Renal cortical epithelial cell (primary cell): ENCODE results near the gene TNFRSF6B. TPM values are rescaled to one million over a fixed set of nuclear protein-coding genes. Genes with fewer than 3 reads are reported as not detected.
A peak's percentile ranks its signal among the peaks of the same experiment; 100 is the strongest.

Source experiments
- DNase-seq: peaks from one replicate; pipeline ENCODE4 v3.0.0-alpha.2; 2011; ENCODE audit warnings: low read depth
- total RNA-seq: library from RNA; depleted of rRNA; stranded (reverse); fragments of >200 nt; gene quantifications from 2 replicates; pipeline ENCODE4 v1.2.3, GENCODE V29; 2014

Gene TNFRSF6B
- total RNA-seq, 1 donor from 2014 or later, result 10.8 TPM

GRCh38 chr20:63696306-63696627, 185 bp upstream of the TNFRSF6B start:
- peak; percentile 63 for DNase-seq

GRCh38 chr20:63697357-63697867, 960 bp downstream of the TNFRSF6B start:
- no peak for DNase-seq

DNA sequence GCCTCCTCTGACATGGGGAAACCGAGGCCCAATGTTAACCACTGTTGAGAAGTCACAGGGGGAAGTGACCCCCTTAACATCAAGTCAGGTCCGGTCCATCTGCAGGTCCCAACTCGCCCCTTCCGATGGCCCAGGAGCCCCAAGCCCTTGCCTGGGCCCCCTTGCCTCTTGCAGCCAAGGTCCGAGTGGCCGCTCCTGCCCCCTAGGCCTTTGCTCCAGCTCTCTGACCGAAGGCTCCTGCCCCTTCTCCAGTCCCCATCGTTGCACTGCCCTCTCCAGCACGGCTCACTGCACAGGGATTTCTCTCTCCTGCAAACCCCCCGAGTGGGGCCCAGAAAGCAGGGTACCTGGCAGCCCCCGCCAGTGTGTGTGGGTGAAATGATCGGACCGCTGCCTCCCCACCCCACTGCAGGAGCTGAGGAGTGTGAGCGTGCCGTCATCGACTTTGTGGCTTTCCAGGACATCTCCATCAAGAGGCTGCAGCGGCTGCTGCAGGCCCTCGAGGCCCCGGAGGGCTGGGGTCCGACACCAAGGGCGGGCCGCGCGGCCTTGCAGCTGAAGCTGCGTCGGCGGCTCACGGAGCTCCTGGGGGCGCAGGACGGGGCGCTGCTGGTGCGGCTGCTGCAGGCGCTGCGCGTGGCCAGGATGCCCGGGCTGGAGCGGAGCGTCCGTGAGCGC, 1.6 kb downstream of the TNFRSF6B start:
- no peak for DNase-seq

DNA sequence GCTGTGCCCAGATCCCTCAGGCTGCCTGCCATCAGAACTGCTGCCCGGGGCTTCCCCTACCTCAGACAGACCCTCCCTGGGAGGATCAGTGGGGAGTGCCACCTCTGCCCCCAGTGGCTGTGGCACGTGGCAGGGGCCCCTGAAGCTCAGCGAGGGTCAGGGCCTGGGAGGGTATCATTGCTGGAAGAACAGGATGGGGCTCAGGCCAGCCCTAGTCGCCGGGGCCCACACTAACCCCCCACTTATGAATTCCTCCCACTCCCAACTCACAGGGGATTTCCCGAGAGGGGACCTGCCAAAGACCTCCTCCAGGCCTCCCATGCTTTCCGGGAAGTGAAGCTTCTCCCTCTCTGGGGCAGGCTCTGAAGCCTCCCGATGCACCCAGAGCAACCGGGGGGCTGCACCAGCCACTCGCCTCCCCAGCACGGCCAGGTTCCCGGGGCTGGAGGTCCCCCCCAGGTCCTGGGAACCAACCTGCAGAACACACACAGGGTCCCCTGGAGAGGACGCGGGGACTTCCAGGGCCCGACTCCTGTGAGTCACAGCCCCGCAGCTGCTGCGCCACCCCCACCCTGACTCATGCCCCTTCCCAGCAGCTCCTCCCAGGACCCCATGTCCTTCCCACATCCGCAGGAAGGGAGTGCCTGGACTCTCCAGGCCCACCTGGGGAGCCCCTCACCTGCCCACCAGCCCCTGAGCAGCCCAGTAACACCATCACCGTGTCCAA, 2.5 kb downstream of the TNFRSF6B start:
- DNase-seq, result peak; percentile 88

DNA sequence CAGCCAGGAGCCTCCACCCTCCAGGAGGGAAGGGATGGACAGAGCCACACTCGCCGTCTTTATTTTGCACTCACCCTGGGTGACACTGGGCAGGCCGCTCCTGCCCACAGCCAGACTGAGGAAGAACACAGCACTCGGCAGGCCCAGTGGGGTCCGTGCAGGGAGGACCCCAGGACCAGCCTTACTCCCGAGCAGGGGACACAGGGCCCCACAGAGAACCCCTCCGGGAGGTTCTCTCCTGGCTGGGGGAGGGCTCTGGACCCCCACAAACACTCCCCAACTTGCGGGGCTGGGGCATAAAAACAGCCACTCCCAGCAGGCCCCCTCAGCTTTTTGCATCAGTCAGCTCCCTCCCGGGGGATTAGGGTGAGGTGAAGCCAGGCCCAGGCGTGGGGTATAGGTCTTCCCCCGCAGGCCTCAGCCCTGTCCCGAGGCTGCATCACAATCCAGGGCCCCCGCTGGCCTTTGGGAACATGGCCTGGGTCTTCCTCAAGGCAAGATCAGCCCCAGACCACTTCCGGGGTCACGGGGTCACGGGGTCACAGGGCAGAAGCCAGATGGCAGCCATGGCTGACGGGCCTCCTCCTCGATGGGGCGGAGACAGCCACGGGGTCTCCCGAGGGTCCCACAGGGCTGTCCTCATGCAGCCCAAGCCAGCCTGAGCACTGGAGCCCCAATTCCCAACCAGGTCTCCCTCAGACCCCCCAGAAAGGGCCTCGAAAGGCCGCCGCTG, 3.2 kb downstream of the TNFRSF6B start:
- DNase-seq, result no peak

DNA sequence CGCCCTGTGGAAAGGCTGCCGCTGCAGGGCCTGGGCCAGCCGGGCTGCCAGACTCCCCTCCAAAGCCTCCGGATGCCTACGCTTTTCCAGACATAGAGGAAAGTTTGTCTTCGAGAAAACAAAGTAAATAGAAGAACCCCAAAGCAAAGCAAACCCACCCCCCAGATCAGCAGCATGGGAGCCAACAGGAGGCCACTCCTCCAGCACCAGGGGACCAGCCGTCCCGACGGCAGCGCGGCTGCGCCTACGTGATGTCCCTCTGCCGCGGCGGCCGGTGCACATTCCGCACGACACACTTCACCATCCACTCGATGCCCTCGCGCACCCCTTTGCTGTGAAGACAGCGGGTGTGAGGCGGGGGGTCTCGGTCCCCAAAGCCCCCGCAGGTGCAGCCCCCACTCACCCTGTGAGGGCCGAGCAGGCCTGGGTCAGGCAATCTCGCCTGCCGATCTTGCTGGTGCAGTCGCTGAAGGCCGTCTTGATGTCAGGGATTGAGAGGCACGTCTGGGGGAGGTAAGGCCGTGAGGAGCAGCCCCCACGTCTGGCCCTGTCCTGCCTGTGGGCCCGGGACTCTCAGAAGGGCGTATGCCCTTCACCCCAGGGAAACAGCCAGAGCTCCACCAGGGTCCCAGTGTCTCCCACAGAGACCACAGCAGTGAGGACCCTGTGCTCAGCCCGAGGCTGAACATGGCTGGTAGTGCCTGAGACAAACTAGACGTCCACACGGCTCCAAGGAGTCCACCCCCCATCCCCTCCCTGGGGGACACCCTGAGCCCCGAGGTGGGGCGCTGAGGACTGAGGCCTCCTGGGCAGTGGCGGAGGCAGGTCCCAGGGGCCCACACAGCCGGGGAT, 4.0 kb downstream of the TNFRSF6B start:
- DNase-seq, result no peak

DNA sequence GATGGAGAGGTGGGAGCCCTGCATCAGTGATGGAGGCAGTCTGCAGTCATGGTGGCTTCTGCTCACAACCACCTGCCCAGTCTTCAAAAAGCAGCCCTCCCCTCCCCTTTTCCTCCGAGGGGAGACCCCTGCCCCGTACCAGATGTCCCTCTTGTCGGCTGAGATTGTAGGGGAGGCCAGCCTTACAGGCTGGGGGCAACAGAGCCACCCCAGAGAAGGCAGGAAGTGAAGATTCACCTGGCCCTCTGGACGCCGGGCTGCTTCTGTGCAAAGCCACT, 4.5 kb downstream of the TNFRSF6B start:
- no peak for DNase-seq

DNA sequence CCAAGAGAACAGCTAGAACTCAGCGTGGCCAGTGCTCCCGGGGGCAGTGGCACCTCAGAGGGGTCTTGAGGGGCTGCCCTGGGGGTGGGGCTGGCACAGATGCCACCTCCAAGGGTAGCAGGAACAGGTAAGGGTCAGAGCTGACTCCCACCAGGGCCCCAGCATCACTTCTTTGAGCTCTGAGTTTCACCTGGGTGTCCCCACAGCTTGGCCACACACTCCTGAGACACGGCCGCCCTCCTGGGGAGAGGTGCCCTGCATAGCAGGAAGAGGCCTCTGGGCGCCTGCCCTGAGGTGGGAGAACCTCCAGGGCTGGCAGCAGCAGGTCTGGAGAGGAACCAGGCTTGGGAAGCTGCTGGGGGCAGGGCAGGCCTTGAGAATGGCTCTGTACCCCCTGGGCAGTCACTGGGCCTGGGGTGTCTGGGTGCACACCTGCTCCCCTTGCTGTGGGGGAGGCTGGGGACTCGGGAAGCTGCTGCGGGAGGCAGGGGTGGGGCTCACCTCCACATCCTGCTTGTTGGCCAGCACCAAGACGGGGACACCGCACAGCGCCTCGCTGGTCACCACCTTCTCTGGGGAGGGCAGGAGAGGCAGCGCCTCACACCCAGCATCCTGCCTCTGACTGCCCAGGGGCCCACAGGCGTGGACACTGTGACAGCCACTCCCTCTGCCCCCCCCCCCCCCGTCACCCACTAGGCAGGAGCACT, 5.0 kb downstream of the TNFRSF6B start:
- DNase-seq, result no peak

DNA sequence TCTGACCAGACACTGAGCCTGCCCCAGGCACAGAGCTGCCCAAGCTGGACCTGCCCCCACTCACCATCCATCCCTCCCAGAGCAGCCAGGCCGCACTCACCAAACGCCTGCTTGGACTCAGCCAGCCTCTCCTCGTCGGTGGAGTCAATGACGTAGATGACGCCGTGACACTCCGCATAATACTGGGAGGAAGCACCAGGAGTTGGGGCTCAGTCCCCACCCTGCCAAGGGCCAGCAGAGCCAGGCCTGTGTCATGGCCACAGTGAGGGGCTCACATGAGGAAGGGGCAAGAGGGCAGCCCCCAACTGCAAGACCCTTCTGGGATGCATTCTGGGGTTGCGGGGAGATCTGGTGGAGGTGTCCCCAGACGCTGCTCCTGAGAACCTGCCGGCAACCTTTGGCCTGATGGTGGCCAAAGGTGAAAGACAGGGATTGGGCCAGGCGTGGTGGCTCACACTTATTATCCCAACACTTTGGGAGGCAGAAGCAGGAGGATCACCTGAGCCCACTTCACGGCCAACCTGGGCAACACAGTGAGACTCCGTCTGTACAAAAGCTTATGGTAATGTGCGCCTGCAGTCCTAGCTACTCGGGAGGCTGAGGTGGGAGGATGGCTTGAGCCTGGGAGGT, 5.7 kb downstream of the TNFRSF6B start:
- no peak for DNase-seq

GRCh38 chr20:63702751-63703470, 6.5 kb downstream of the TNFRSF6B start:
- no peak for DNase-seq

DNA sequence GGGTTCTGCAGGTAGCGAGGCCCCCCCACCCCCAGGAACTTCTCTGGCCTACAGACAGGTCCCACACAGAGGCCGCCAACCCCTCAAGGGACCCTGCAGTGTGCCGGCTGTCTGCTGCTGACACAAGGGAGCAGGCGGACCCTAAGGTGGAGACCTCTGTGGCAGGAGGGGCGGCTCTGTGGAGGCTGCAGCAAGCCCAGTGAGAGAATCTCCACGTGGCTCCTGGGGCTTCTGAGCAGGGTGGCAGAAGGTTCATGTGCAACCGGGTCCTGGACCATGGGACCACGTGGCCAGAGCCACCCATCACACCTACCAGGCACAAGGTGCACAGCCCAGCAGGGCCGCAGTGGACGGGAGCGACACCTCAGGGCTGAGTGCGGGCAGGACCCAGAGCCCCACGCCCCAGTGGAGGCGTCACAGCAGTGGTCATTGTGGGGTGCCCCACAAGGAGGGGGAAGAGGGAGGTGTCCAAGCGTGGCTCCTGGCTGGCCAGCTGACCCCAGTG, 7.1 kb downstream of the TNFRSF6B start:
- no peak for DNase-seq

DNA sequence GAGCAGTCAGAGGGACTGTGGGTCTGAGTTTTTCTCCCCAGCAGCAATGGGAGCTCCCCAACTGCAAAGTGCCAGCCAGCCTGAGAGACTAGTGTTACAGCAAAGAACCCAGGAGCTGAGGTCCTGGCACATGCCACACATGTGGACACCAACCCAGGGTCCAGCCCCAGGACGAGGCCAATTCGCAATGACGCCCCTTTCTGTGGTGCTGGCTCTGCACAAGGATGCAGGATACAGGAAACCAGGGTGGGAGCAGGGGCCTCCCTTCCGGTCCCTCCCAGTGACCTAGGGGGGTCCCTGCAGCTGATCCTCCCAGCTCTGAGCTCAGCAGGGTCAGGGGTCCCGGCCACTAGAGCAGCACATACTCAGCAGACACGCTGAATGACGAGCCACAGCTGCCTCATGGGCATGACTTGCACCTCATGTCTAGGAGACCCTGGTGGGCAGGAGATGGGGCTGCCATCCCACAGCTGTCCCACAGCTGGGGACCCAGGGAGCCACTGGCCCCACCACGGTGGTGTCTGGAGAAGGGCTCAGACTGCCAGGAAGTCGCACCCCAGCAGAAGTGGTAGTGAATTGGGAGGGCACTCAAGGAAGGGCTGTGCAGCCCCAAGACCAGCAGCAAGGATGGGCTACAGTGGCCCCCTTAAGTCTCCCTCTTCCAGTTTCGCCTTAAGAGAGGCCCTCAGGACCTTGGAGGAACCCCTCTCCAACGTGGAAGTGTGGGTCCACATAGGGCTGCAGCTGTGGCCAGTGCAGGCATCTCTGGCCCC, 7.7 kb downstream of the TNFRSF6B start:
- no peak for DNase-seq

GRCh38 chr20:63704749-63705117, 8.3 kb downstream of the TNFRSF6B start:
- no peak for DNase-seq

DNA sequence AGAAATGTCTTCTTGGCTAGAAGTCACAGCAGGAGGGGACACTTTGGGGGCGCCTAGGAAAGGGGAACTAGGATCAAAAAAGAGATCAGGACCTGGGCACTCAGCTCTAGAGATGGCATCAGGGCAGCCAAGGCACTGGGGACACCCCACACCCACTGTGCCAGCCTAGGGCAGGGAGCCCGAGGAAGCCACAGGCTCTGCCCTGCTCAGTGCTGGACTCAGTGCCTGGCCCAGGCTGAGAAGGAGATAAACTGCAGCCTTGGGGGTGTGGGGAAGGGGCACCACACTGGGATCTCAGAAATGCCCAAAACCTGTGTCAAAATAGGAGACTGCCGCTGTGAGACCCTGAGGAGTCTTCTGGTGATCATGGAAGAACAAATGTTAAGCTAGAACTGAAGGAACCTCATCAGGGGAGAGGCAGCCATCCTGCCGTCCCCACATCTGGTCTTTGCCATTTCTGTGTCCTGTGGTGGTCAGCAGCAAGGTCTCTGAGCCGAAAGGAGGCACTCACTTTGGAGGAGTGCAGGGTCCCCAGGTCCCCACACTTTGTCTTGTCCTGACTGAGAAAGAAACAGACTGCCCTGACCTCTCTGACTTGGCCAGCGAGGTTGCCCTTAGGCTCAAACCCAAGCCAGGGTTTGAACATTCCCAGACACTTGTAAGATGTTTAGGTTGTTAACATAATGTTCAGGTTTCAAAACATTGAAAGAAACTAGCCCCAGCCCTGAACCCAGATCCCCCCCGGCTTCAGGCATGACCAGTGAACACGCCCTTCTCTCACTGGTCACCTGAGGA, 9.0 kb downstream of the TNFRSF6B start:
- DNase-seq, result no peak

DNA sequence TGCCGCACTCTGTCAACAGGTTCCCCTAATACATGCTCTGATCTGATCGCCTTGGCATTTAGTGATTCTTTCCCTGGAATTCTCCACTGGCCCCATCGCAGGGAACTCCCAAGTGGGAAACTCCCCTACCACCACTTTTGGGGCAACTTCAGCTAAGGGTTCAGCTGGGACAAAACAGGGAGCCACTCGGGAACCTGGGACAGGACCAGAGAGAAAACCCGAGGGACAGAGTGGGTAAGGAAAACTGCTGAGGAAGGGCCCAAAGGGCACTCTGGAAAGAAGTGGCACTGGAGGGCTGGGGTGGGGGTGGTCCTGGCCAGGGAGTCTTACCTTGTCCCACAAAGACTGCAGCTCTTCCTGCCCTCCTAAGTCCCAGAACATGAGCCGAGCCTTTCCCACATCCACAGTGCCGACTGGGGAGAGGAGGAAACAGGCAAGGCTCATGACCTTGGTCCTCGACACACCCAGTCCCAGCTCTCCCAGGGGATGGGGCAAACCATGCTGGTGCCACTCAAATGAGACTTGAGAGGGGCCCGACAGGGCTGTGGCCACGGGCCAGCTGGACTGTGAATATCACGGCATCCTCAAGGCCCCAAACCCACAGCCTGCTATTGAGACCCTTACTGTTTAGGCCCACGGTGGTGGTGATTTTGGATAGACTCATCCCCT, 9.7 kb downstream of the TNFRSF6B start:
- no peak for DNase-seq

GRCh38 chr20:63706852-63707557, 10.6 kb downstream of the TNFRSF6B start:
- DNase-seq, result peak; percentile 50

- DNase-seq, result peak; percentile 32
Measured at GRCh38 chr20:63707558-63708300, 11.3 kb downstream of the TNFRSF6B start, which contains the start of the genes ARFRP1 and ZGPAT. ARFRP1 (minus strand) TSS chr20:63707976; CDS start chr20:63707091, 885 bp downstream. ZGPAT (plus strand) TSS chr20:63708039; CDS start chr20:63708581, 542 bp downstream.
